DMS153 treated with DMSO at 0.1 percent for 48 hours (cell line): ENCODE results near the gene FGD3.

Experiments
- DNase-seq: peaks from one replicate; lab custom pipeline; 2025; ENCODE audit not compliant: unreplicated experiment; lab: John Stamatoyannopoulos, UW

FGD3 gene

DNA sequence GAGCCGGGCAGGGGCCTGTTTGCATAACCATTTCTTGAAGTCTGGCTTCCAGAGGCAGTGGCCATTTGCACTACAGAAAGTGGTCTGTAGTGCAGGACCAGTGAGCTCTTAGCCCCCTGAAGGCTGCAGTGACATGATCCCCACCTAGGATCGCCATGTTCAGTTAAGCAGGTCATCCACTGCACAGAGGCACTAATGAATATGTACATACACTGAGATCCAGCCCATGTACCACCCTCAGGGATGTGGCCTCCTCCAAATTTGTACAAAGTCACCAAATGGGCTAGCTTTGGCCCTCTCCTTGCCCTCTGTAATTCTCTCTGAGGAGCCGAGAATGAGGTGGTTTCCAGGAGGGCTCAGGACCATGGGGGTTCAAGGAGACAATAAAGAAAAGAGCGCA is 102.9 kb downstream of the FGD3 start:
- DNase-seq, result no peak

DNA sequence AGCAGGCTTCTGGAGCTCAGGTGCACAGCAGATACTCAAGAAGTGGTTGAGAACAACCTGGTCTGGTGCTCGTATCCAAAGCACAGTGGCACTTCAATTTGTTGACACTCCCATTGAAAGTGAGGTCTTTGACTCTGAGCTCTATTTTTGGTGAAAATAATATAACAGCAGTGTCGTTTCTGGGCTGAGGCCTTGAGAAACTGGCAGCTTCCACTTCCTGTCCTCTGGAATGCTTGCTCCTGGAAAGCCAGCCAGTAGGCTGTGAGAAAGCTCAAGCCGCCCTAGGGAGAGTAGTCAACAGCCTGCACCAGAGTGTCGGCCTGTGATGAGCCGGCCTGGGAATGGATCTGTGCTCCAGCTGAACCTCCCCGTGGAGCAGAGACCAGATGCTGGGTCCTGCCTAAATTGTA is 104.4 kb downstream of the FGD3 start:
- no peak for DNase-seq

DNA sequence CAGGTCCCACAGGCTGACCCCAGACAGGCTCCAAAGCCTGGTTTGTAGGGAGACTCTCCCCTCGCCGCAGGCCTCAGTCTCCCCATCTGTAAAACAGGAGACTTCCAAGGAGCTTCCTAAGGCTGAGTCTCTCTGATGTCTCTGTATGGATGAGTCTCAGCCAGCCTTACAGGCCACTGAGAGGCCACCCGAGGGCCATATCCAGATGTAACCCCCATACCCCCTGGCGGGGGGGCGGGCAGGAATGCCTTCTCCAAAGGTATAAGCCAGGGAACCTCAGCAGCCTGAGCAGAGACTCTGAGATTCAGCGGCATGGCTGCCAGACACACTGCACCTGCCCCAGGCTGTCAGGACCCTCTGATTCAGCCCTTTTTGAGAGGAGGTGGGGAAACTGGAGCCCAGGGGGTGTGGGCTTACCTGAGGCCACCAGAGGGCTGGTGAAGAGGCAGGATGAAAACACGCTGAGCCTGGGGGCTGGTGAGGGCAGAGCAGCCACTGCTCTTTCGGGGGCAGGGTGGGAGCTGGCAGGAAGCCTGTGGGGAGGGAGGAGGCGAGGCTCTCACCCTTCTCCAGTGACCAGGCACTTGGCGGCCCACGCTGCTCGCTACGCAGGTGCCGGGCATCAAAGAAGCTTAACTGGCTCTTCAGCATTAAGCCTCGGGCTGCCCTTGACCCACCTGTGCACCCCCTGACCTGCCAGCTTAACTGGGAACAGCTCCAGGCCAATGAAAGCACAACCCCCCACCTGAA is 105.6 kb downstream of the FGD3 start:
- no peak for DNase-seq

DNA sequence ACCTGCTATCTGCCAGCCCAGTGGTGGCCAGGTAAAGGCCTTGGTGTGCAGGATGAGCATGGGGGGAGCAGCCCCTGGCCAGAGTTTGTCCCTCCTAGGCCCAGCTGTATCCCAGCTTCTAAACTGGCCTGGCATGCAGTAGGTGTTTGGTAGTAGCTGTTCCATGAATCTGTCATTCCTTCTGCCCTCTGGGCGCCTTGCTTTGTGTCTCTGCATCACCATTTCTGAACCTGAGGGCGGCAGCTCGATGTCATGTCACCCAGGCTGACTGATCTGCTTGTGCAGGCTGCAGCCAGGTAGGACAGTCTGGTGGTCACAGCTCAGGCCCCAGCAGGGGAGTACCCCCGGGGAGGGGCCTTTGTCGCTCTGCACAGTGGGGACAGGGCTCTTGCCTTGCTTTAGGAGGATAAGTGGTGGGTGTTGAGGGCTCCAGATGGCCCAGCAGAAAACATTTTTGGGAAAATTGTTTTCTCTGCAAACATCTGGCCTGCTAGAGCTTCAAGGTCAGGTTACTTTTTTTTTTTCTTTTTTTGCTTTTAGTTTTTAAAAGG is 106.5 kb downstream of the FGD3 start:
- no peak for DNase-seq

DNA sequence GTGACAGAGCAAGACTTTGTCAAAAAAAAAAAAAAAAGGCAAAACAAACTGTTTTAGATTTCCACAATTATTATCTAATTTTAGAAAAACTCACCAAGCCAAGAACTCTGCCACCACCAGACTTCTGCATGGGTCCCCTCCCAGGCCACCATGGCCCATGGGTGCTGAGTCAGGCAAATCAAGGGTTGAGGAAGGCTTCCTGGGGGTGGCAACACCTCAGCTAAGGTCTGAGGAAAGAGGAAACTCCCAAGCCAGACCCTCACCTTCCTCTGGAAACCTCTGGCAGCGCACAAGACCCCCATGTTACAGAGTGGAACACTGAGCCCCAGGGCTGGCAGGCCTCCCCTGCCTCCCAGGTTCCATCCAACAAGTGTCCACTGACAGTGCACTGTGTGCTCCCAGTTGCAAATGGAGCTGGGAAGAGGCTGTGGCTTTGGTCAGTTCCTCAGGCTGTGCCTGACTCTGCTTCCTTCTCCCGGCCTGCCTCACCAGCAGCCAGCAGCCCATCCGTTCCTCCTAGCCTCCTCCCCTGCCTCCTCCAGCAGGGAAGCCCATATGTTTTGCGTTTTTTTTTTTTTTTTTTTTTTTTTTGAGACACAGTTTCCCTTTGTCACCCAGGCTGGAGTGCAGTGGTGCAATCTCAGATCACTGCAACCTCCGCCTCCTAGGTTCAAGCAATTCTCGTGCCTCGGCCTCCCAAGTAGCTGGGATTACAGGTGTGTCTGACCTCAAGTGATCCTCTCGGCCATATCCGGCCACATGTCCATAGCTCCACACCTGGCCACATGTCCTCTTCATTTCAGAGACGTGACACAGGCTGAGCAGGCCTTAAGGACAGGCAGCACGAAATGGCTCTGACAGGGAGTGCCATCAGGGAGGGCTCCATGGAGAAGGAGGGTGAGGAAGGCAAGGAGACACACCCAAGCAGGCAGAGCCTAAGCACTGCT is 107.7 kb downstream of the FGD3 start:
- DNase-seq, result no peak

DNA sequence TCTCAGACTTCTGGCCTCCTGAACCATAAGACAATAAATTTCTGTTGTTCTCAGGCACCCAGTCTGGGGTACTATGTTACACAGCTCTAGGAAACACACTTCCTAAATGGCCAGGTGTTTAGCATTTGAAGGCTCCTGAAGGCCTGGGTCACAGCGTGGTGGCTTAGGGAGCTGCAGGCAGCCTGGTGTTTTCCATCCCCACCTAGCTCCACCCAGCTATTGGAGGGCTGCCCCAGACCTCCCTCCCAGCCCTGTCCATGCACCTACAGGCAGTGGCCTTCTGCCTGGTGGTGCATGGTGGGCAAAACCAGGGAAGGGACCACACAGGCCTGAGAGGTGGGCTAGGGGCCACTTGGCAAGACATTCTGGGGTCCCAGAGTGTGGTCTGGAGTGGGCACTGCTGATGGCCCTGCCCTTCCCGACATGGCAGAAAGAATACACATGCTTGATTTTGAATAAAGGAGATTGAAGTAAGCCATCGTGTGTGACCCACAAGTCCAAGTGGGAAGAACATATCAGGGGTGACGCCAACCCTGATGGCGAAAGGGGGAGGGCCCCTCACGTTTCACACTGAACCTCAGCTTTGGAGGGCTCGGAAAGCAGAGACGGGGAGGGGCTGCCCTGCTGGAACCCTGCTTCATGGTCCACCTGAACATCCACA is 109.8 kb downstream of the FGD3 start:
- DNase-seq, result no peak

DNA sequence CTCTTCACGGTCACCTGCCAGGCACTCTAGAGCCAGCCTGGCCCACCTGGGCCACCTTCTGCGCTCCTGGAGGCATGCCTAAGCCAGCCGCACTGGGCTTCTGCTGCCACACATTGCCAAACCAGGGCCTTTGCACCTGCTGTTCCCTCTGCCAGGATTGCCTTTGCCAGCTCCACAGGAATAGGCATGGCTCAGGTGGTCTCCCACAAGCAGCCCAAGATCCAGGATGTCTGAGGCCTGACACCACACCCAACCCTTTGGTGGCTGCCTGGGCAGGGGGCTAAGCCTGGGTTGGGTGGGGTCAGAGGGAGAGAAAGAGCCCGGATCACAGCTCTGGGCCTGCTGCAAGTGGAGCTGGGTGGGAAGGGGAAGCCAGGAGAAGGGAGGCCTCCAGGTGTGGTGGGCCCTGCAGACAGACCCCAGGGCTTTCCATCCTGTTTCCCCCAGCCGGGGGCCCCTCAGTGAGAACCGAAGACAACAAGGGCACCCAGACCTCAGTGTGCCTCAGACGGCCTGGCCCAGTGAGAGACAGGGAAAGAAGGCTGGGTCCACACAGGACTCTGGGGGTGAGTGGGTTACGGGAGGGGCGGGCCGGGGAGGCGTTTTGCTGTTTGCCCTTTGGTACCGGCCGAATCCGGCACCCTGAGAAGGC is 110.5 kb downstream of the FGD3 start:
- no peak for DNase-seq

DNA sequence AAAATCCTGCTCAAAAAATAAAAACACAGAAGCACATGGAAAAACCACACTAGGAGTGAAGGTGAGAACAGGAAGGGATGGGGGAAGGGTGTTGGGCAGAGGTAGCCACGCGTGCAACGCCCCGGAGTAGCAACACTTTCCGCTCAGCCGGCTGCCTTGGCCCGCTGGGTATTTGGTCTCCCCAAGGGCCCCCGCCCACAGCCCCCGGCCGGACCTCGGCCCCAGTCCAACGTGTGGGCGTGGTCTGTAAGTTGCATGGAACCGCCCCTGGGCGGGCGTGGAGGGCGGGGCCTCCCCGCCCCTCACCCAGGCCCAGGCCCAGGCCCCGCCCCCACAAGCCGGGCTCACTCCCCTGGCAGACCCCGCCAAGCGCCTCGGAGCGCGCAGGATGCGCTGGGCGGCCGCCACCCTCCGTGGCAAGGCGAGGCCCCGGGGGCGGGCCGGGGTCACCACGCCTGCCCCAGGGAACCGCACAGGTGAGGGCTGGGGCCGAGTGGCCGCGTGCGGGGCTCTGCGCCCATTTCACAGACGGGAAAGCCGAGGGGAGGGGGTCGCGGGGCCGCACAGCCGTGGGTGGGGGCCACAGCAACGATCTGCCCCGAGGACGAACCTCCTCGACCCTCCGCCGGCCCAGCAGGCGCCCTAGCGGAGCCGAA is 111.2 kb downstream of the FGD3 start, which contains the start of gene SUSD3:
Gene SUSD3 (plus strand): TSS at position 347 of the 656 bp plus-strand sequence. CDS start 42 bp downstream, at position 389.
- DNase-seq, result peak; percentile 18

DNA sequence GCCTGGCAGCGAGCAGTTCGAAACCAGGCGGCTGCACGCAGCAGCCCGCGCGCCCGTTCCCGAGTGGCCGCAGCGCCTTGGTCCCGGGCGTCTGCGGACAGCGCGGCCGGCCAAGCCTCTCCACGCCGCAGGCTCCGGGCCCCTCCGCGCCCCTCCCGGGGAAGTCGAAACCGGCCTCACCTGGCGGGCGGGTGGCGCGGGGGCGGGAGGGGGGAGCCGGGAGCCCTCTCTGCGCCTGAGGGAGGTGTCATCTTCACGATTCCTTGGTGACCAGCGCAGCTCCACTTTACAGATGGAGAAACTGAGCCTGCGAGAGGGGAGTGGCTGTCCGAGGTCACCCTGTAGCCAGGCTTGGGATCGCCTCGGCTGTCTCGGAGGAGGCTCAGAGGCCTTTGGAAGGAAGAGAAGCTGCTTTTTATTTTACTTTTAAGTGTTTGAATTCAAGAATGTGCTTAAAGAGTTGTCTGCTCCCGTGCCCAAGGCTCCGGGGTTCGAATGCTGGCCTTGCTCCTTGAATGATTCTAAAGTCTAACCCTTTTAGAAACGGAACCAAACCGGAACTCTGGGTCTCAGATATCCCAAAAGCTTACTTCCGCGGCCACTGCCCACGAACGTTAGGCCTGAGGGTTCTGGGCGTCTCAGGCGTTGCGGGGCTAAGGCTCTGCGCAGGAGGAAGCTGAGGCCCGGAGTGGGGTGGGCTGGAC is 111.8 kb downstream of the FGD3 start:
- no peak for DNase-seq

DNA sequence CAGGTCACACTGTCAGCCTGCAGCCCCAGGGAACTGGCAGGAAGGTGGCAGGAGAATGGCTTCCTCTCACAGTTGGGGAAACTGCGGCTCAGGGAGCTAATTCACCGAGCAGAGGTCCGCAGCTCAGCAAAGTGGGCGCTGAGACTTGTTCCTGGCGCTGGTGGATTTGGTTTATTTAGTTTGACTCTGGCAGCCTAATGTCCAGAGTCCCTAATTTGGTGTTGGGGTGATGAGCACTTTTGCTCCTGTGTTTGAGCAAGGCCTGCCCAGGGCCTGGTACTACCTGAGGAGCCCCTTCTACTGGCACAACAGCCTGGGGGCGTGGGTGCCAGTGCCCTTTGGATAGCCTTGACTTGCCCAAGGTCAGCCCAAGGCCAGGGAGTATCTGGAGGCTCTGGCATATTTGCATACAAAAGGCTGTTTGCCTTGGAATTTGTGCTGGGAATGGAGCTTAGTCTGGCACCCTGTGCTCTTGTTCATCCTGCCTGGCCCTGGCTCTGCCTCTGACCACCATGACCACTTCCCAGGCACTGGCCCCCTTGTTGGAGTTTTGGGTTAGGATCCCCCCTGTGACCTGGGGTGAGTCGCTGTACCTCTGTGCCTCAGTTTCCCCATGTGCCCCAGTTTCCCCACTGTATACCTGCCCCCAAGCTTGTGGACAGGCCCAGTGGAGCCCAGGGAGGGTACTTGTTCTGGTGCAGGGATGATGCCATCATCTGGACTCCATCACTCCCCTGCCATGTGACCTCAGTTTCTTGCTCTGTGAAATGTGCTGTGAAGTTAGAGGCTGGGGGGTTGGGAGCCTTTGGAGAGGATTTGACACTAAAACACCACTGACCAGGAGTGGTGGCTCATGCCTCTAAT is 112.6 kb downstream of the FGD3 start:
- no peak for DNase-seq

DNA sequence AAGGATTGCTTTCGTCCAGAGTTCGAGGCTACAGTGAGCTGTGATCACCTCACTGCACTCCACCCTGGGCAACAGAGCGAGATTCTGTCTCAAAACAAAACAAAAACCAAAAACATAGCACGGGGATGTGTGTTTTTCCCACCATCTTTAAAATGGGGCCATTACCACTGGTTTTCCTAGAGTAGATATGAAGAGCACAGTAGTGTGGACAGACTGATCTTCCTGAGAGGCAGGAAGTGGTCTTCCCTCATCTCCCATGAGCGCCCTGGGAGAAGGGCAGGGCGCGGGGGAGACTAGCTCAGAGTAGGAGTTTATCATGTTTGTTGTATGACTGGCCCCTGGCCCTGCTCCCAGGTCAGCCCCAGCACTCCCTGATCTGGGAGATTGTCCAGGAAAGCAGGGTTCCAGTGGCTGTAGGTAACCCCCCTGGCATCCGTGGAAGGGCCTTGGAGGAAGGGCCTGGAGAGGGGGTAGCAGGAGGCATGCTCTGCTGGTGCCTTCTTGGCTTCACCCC is 113.5 kb downstream of the FGD3 start:
- no peak for DNase-seq

DNA sequence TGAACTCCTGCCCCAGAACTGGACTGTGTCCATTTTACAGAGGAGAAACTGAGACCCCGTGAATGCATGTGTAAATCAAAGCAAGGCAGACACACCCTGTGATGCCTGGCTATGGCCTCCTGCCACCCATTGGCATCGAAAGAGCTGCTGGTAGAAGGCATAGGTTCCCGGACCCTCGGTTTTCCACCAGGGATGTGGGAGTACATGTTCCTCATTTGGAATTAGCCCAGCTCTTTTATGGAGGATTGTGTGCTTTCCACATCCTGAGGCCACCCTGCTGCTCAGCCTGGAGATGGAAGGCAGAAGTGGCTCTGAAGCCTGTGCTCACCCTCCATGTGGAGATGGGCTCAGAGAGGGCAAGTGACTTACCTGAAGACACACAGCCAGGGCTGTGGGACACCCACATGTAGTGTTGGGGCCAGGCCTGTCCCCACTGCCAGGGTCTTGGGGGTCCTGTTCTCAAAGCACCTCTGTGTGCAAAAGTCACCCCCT is 114.0 kb downstream of the FGD3 start:
- no peak for DNase-seq

DNA sequence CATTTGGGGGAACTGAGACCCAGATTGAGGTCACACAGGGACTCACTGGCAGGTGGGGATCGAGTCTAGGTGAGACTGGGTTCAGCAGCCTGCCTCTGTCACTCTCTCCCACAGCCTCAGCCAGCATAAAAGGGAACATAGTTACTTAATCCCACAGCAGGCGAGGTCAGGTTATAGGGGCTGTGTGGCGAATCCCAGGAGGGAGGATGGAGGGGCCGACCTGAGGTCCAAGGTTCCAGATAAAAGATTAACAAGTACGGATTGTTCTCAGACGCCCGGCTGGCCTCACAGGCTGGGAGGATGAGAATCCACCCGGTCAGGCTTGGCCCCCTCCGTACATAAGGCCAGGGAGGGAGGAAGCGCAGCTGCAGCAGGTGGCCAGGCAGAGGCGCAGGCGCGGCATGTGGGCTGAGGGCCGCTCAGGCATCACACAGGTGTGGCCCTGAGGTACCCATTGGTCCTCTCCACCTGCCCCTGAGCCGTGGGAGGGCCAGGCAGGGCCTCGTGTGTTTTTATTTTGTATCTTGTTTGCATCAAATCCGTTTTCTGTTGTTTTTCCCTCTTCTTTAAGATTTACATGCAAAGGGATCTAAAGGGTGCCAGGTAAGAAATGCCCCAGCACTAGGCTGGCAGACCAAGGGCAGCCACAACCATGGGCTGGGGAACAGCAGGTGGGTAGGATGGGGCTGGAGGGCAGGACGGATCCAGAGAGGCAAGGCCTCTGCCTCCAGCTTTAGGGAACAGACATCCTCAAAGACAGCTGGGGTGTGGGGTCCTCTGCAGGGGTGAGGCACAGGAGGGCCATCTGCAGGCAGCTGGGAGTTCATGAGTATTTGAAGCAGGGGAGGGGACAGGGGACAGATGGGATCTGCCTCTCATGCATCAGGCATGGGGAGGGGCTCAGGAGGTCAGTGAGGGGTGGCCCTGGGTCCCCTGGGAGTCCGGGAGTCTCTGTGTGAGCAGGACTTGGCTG is 114.8 kb downstream of the FGD3 start:
- no peak for DNase-seq

DNA sequence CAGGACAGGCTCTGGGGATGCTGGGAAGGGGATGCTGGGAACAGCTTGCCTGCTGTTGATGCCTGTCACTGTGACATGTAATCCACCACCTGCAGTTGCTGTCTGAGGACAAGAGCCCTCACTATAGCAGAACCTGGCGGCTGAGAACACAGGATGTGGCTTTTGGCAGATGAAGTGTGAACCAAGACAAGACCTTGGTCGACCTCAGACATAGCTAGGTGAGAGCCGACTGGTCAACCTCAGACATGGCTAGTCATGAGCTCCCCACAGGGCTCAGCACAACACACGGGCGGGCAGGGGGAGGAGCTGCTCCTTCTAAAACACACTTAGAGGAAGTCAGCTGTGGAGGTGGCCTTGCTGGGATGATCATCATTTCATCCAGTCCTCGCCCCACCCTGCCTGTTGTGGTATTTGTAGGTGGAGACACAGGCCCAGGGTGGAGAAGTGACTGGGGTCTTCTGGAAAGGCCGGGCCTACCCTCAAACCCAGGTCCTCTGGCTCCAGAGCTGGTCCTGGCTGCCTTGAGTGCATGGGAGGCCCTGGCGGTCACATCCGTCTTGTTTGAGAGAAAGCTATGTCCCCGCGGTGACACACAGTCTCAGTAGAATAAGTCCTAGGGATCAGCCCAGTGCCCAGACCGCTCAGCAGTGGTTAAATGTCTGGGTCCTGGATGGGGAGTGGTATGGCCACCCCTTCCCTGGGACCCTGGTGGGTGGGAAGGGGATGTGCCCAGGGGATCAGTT is 117.2 kb downstream of the FGD3 start:
- DNase-seq, result no peak

DNA sequence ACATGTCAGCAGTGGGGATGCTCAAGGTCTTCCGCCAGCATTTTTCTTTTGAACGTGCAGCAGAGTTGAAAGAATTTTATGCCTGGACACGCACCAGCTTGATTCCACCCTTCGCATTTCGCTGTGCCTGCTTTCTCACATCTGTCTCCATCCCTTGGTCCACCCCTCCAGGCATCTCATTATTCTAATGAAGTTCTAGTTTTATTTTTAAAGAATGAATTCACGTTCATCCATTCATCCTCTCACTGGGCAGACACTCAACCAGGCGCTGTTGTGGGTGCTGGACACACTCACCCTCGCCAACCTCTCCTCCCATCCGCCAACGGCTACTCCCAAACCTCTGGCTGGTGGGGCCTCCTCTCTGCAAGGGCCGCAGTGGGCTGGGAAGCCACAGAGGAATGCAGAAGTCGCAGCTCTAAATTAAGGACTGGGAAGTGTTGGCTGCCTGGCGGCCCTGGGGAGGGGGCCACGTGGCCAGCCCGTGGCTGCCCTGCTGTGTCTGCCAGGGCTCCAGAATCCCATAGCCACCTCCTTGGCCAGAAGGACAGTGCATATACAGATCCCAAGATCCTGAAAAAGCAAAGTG is 117.9 kb downstream of the FGD3 start:
- no peak for DNase-seq

DNA sequence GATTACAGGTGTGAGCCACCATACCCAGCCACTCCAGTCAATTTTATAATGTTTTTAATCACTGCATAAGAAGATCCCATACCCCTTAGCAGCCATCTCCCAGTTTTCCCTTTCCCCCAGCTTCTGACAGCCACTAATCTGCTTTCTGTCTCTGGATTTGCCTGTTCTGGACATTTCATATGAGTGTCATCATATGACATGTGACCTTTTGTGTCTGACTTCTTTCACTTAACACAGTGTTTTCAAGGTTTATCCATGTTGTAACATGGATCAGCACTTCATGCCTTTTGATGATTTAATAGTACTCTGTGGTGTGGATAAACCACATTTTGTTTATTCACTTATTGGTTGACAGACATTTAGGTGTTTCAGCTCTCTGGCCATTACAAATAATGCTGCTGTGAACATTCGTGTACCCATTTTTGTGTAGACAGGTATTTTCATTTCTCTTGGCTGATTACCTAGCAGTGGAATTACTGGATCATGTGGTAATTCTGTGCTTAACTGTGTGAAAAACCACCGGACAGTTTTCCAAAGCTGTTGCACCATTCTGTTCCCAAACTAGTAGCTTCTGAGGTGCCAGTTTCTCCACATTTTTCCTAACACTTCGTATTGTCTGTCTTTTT is 119.8 kb downstream of the FGD3 start:
- DNase-seq, result no peak
